Measurements from ENCODE around the gene ATP13A3.
"Not testable (repeated sequence)": the region's sequence is repeated elsewhere in the genome, so short reads cannot be mapped to it uniquely, and the experiment has no call there.

ATP13A3 gene

GRCh38 chr3:194499516-194499915 is 12.7 kb upstream of the ATP13A3 start:
- DNase-seq: not testable (repeated sequence)

- no peak for DNase-seq
These were observed 11.2 kb upstream of the ATP13A3 start for GRCh38 chr3:194497799-194498575.

- DNase-seq: no peak
These were observed 9.6 kb upstream of the ATP13A3 start for GRCh38 chr3:194496217-194496919.

- no peak for DNase-seq
These were observed 8.2 kb upstream of the ATP13A3 start for GRCh38 chr3:194494951-194495374.

GRCh38 chr3:194493995-194494927 is 7.5 kb upstream of the ATP13A3 start:
- not testable (repeated sequence) for DNase-seq

- no peak for DNase-seq
These were observed 5.2 kb upstream of the ATP13A3 start for GRCh38 chr3:194492001-194492400.

- no peak for DNase-seq
These were observed 3.2 kb upstream of the ATP13A3 start for GRCh38 chr3:194489736-194490612.

DNA sequence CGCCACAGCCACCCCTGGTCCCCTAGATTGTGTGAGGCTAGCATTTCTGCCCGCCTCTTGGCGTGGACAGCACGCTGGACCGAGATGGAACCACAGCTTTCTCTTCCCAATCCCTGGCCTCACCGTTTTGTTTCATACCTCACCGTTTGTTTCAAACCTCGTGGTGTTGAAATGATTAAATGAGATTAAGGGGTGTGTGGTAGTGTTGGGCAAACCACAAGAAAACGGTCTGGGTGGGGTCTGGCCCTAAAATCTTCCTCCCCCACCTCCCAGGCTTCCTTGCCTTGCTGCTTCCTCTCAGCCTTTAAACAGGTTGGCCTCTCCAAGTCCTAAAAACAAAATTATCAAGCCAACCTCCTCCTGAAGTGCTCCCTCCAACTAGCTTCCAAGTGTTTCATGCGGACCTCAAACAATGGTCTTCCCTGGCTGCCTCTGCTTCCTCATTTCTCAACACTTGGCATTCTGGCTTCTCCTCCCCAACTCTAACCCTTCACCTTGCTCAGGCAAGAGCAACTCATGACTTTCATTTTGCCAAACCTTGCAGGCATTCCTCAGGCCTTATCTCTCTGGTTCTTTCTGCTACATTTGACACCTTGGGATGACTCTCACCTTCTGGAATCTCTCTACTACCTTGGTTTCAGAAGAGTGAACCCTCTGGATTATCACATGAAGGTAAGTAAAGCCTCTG is 1.4 kb upstream of the ATP13A3 start:
- no peak for DNase-seq

DNA sequence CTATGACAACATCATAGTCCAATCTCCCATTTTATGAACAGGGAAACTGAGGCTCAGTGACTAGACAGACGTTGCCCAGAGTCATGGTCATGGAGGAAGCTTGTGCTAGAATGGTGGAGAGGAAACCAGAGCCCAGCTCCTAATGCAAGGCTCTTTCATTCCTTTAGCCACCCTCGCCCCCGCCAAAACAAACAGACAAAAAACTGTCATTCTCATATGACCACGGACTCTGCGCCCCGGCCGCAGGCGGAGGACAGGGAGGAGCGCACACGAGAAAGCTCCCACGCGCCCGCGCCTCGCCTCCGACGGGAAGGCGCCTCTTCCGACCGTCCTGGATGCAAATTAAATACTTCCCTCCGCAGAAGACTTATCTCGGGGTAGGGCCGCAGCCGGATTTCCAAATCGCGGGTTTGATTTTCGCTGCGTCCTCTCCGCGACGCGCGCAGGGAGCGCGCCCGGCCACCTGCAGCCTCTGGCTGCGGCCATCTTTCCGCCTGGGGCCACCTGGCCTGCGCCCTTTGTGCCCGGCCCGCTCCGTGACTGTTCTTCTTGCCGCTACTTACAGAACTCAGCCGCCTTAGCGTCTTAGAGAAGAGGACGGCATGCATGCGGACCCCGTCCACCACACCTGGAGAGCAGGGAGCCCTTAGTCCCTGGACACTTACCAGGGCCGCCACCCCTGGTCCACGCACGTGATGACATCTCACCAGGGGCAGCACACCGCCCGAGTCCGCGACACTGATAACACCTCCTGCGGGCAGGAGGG is 670 bp upstream of the ATP13A3 start:
- peak; percentile 75 to 86 for DNase-seq

DNA sequence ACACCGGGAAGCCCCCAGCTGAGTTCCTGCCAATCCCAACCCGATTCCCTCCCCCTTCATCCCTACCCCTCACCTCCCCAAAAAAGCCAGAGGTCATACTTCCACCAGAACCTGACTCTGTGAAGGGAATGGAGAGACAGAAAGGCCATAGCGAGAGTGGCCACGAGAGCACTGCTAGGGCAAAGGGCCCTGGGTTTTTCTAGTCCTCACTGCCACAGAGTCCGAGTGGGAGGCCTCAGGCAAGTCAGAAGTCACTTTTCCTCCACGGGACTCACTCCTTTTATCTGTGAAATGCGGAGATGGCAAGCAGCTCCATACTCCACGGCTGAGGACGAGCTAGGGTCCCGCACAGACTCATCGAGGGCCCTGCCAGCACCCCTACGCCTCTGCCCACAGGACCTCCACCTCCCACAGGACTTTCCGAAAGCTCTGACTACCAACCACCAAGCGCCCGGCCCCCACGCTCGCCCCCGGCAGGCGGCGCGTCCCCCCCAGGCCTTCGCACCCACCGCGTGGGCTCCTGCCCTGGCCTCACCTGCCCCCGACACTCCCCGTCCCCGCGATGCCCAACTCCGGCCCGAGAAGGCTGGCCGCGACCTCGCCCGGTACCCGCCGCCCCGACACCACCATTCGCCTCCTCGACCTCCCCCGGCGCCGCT is 792 bp downstream of the ATP13A3 start:
- DNase-seq: peak; percentile 41 to 42

DNA sequence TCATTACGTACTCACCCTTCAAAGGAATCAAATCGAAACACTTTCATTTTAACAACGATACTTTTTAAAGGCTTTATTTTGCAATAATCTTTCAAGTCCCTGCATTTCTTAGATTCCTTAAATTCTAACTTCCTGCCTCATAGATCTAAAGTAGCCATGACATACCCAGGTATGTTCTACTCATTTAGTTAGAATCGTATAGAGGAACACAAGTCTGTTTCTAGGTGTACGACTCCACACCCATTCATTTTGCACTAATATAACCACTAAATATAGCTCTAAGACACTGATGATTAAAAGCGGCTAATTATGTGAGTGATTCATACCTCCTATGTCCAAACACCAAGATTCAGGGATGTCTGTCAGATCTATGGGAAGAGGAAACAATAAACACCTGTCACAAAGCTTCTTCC is 1.3 kb downstream of the ATP13A3 start:
- DNase-seq: peak in 1 of 2 experiments; percentile 67

GRCh38 chr3:194484614-194485013 is 2.2 kb downstream of the ATP13A3 start:
- no peak for DNase-seq

GRCh38 chr3:194483850-194484249 is 3.0 kb downstream of the ATP13A3 start:
- DNase-seq: no peak

DNA sequence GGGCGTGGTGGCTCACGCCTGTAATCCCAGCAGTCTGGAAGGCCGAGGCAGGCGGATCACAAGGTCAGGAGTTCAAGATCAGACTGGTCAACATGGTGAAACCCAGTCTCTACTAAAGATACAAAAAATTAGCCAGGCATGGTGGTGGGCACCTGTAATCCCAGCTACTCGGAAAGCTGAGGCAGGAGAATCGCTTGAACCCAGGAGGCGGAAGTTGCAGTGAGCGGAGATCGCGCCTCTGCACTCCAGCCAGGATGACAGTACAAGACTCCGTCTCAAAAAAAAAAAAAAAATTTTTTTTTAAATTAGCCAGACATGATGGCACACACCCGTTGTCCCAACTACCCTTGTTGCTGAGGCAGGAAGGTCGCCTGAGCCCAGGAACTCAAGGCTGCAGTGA is 4.0 kb downstream of the ATP13A3 start:
- DNase-seq: not testable (repeated sequence)

DNA sequence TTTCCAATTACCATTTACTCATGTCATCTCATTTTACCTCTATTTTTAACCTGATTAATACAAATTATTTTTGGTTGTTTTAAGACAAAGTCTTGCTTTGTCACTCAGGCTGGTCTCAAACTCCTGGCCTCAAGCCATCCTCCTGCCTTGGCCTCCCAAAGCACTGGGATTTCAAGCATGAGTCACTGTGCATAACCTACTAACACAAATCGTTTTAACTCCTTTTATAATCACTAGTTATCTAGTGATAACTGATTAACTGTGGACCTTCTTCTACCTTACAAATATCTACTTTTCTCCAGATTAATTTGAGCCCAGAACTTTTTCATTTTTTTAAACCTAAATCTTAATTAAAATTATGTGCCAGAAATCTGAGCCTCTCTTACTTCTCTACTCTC is 4.6 kb downstream of the ATP13A3 start:
- no peak for DNase-seq

GRCh38 chr3:194481525-194482195 is 5.1 kb downstream of the ATP13A3 start:
- DNase-seq: no peak

- DNase-seq: no peak
These were observed 5.7 kb downstream of the ATP13A3 start for GRCh38 chr3:194481103-194481502.

GRCh38 chr3:194476784-194477183 is 10.0 kb downstream of the ATP13A3 start:
- DNase-seq: no peak

DNA sequence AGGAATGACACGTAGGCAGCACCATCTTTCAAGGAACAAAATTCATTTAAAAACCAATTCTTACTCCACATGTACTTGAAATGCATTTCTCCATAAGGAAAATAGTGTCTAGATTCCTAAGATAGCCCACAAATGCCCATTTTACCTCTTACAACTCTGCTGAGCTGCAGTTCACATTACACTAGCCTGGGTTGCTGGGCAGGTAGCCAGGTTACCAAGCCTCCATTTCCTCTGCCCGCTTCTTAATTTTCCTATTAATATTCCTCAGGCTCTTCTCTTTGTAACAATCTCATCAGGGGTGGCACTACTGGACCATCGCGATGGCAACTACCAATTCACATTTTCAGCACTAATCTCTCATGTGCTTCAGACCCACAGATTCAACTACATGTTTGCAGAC is 10.8 kb downstream of the ATP13A3 start:
- DNase-seq: peak in 1 of 2 experiments; percentile 23
